GM06990 (cell line): ENCODE results near the gene MITF.

ENCODE experiments used
- DNase-seq: peaks from one replicate; pipeline ENCODE4 v3.0.0-alpha.2; 2011; ENCODE audit not compliant: insufficient read length; ENCODE audit errors: extremely low read depth
- H3K27me3 ChIP-seq: replicated peaks from 2 replicates; pipeline ENCODE4 v1.6.0; 2011; ENCODE audit warnings: low read length; ENCODE audit not compliant: control insufficient read depth, insufficient read depth
- H3K36me3 ChIP-seq: 2 replicates; pipeline ENCODE4 v1.5.1; 2011; ENCODE audit warnings: low read length; ENCODE audit not compliant: control insufficient read depth, insufficient read depth
- H3K4me3 ChIP-seq: replicated peaks from 2 replicates; pipeline ENCODE4 v1.5.1; 2011; ENCODE audit warnings: low read depth, mild to moderate bottlenecking, control low read depth, low read length
- TF ChIP-seq, protein P1 (sequence below): IDR thresholded peaks from 2 replicates; pipeline ENCODE4 v1.5.1; 2011; ENCODE audit warnings: low read length, control low read depth, mild to moderate bottlenecking, inconsistent platforms; ENCODE audit not compliant: insufficient read depth, poor library complexity, severe bottlenecking

MITF gene

DNA sequence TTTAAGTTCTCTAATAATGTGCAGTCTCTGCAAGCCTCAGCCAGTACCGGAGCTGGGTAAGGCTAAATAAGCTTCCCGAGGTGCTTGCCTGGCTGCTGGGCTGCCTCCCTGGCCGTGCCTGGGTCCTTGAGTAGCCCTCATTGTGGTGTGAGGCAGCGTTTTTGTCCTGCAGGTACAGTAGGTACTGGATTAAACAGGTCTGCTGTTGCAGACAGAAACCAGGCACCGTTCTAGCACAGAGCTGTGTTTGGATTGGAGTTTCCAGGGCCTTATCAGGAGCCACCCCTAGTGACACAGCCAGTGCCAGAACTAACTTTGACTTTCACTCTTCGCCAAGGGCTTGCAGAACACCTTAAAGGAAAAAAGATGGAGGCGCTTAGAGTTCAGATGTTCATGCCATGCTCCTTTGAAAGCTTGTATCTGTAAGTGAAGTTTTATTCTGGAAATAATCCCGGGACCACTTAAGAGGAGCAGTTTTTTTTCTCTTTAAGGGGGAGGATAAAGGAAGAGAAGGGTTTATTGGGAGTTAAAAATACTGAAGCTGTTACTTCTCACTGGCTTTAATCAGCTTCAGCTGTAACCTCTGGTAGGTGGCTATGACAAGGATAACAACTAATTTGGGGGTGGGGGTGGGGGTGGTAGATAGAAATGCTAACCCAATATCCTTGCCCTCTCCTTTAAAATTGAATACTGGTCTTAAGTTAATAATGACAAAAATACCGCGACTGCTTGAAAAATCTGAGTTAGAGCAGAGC, 126.8 kb downstream of the MITF start:
- Histone ChIP-seq H3K4me3 (no peak overlapping the region), H3K36me3 (no peaks in the 10 kb centered on the region), H3K27me3 (no peaks in the 10 kb centered on the region)
- DNase-seq: no peak
- TF ChIP-seq, protein P1, sequence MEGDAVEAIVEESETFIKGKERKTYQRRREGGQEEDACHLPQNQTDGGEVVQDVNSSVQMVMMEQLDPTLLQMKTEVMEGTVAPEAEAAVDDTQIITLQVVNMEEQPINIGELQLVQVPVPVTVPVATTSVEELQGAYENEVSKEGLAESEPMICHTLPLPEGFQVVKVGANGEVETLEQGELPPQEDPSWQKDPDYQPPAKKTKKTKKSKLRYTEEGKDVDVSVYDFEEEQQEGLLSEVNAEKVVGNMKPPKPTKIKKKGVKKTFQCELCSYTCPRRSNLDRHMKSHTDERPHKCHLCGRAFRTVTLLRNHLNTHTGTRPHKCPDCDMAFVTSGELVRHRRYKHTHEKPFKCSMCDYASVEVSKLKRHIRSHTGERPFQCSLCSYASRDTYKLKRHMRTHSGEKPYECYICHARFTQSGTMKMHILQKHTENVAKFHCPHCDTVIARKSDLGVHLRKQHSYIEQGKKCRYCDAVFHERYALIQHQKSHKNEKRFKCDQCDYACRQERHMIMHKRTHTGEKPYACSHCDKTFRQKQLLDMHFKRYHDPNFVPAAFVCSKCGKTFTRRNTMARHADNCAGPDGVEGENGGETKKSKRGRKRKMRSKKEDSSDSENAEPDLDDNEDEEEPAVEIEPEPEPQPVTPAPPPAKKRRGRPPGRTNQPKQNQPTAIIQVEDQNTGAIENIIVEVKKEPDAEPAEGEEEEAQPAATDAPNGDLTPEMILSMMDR: no peak

GRCh38 chr3:69866988-69867720, 127.9 kb downstream of the MITF start:
- Histone ChIP-seq H3K36me3 (no peaks in the 10 kb centered on the region), H3K27me3 (no peaks in the 10 kb centered on the region), H3K4me3 (no peak overlapping the region)
- no peak for DNase-seq
- TF ChIP-seq, protein P1: no peak

DNA sequence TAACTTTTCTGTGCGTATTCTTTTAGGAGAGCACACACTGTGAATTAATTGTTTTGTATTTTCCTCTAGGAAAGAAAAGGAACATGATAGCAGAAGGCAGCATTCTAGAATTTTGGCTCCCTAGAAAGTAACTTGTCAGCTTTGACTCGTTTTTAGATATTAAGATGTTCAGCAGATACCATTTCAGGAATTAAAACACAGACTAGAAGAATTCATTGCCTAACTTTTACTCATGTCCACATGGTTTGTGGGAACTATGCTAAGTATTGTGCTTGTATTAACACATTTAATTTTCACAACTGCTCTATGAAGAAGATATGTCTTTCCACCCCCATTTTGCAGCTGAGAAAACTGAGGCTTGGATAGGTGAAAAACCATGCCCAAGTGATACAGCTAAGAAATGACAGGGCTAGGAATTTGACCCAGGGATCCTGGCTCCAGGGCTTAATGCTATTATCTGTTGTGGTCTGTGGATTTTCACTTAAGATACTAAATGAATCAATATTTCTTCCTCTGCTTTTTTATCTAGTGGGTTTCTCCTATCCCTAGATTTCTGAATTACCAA, 128.8 kb downstream of the MITF start:
- DNase-seq: no peak
- no peaks in the 10 kb centered on the region for H3K36me3 ChIP-seq
- TF ChIP-seq, protein P1: no peak
- H3K4me3 ChIP-seq: no peak overlapping the region
- H3K27me3 ChIP-seq: no peaks in the 10 kb centered on the region

DNA sequence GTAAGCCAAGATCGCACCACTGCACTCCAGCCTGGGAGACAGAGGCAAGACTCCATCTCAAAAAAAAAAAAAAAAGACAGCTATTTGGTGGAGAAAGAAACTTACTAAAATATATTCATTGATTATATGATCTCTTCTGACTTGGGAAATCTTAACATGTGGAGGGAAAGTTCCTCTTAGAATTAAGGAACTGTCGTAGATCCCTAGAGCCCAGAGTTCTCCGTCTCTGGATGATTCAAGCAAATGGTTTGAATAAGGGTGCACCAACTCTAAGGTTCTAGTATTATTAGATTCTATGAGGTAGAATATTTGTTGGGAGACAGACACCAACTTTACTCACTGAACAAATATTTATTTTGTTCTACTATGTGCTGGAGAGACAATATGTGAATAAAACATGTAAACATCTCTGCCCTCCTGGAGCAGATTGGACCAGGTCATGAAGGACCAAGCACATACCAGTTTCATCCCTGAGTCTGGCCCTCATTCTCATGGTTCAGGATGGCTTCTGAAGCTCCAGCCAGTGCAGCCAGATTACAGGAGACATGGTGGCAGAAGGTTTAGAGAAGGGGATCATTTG, 129.7 kb downstream of the MITF start:
- Histone ChIP-seq H3K36me3 (no peaks in the 10 kb centered on the region), H3K4me3 (no peak overlapping the region), H3K27me3 (no peaks in the 10 kb centered on the region)
- TF ChIP-seq, protein P1: no peak
- no peak for DNase-seq

- TF ChIP-seq, protein P1: no peak
- H3K36me3 ChIP-seq: no peaks in the 10 kb centered on the region
- DNase-seq: no peak
- H3K27me3 ChIP-seq: no peaks in the 10 kb centered on the region
- no peak overlapping the region for H3K4me3 ChIP-seq
These were observed 130.4 kb downstream of the MITF start for GRCh38 chr3:69869643-69870042.
